ENCODE measurements around the gene GAN.
"Not testable (repeated sequence)": the region's sequence is repeated elsewhere in the genome, so short reads cannot be mapped to it uniquely, and the experiment has no call there.

The GAN gene

DNA sequence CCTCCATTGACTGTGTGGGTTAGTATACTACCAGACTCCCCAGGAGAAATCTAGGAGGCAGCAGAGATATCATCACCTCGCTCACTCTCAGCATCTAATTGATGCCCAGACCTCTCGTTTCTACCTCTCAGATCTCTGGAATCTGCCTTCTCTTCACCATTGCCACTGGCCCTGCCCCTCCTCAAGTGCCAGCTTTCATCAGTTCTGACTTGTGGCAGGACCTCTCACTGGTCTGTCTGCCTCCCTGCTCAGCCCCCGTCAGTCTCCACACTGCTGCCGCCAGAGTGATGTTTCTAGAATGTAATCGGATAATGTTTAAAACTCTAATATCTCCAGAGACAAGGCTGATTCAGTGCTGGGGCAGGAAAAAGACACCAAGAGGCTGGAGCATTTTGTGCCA, 15.2 kb downstream of the GAN start:
- TF ChIP-seq, protein P1, sequence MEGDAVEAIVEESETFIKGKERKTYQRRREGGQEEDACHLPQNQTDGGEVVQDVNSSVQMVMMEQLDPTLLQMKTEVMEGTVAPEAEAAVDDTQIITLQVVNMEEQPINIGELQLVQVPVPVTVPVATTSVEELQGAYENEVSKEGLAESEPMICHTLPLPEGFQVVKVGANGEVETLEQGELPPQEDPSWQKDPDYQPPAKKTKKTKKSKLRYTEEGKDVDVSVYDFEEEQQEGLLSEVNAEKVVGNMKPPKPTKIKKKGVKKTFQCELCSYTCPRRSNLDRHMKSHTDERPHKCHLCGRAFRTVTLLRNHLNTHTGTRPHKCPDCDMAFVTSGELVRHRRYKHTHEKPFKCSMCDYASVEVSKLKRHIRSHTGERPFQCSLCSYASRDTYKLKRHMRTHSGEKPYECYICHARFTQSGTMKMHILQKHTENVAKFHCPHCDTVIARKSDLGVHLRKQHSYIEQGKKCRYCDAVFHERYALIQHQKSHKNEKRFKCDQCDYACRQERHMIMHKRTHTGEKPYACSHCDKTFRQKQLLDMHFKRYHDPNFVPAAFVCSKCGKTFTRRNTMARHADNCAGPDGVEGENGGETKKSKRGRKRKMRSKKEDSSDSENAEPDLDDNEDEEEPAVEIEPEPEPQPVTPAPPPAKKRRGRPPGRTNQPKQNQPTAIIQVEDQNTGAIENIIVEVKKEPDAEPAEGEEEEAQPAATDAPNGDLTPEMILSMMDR (IDR thresholded peaks at IDR 0.05; ENCODE audit: low read depth, low read length) = no peak
- DNase-seq (ENCODE audit: extremely low read depth, low read depth) = no peak

DNA sequence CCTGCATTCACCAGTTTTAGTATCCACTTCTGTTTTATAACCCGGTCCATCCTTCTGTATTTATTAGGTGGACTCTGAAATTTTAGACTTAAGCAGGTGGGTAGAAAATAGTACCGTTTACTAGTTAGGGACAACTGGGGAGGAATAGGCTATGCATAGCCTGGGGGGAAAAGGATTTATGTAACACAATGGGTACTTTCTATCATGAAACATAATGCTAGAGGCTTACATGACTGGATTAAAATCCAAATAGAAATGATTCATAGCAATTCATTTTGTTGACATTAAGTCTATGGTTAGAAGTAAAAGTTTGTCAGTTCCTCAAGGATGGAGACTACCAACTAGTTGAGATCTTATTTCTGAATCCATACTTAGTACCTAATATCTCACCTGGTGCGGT, 18.6 kb downstream of the GAN start:
- no peak for DNase-seq (ENCODE audit: extremely low read depth, low read depth)
- TF ChIP-seq, protein P1 (IDR thresholded peaks at IDR 0.05; ENCODE audit: low read depth, low read length) = no peak

DNA sequence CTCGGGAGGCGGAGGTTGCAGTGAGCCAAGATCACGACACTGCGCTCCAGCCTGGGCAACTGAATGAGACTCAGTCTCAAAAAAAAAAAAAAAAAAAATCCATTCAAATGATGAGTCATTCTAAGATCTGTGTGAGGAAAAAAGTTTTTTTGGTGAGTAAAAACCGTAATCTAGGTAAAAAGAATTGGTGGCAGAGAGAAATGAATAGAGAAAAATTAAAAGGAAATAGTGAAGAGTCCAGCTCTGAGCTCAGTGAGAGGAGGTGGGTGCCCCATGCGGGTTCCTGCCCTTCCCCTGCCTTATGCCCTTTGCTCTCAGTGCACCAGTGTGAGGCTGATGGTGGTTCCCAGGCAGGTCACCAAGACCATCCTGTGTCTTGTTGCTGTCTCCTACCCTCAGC, 20.9 kb downstream of the GAN start:
- no peak for DNase-seq (ENCODE audit: extremely low read depth, low read depth)
- TF ChIP-seq, protein P1 (IDR thresholded peaks at IDR 0.05; ENCODE audit: low read depth, low read length) = no peak

DNA sequence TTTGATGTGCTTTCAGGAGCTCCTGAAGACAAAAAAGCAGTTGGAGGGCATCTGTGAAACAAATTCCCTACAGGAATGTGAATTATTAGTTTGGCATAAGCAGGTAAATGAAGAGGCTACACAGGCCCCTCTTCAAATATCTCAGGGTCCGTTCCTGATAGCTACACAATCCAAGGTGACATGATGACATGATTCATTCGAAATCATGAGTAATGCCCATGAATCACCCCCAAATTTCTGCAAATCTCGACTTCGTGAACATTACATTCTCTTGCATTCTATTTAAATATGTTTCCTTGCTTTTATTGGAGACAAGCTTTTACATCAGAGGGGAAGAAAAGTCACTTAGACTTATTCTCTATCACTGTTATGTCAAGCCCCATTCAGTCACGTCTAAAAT, 22.3 kb downstream of the GAN start:
- DNase-seq (ENCODE audit: extremely low read depth, low read depth) = no peak
- TF ChIP-seq, protein P1 (IDR thresholded peaks at IDR 0.05; ENCODE audit: low read depth, low read length) = no peak

DNA sequence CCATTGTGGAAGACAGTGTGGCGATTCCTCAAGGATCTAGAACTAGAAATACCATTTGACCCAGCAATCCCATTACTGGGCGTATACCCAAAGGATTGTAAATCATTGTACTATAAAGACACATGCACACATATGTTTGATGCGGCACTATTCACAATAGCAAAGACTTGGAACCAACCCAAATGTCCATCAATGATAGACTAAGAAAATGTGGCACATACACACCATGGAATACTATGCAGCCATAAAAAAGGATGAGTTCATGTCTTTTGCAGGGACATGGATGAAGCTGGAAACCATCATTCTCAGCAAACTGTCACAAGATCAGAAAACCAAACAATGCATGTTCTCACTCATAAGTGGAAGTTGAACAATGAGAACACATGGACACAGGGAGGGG, 30.4 kb downstream of the GAN start:
- not testable (repeated sequence) for DNase-seq (ENCODE audit: extremely low read depth, low read depth)

DNA sequence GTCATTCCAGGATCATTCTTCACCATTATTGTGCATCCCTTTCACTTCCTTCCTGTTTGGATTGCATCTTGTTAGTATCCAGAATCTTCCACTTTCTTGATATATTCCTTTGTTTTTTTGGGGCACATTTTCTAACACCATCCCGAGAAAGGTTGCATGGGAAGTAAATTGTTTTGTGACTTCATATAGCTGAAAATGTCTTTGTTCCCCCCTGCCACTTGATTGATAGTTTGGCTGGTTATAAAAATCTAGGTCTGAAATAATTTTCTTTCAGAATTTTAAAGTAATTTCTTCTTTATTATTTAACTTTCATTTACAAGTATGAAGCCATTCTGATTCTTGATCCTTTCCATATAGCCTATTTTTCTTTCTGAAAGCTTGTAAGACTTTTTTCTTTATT, 32.7 kb downstream of the GAN start:
- no peak for DNase-seq (ENCODE audit: extremely low read depth, low read depth)
- TF ChIP-seq, protein P1 (IDR thresholded peaks at IDR 0.05; ENCODE audit: low read depth, low read length) = no peak

DNA sequence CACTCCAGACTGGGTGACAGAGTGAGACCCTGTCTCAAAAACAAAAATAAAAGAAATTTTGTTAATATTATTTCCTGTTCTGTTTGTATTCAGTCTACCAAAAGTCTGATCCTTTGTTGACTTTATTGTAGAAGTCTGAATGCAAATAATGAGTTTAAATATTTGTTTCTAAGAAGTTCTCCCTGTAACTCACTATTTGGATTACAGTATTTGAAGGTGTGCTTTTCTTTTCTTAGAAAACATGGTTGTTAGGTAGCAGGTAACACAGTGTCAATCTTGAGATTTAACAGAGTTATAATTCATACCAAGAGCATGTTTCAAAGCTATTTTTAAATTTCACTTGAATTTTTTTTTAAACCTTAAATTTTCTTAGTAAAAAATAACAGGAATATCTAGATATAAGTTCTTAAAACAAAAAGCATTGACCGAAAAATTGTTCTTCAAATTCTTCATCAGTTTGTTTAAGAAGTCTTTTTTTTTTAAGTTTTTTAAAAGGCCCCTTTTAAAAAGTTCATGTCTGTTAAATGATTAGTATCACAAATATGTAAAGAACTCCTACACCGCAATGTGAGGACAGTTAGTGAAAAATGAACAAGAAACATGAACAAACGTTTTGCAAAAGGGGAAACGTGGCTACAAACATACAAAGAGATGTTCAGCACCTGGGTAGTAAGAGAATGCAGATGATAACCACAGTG, 35.0 kb downstream of the GAN start:
- DNase-seq (ENCODE audit: extremely low read depth, low read depth) = no peak
- TF ChIP-seq, protein P1 (IDR thresholded peaks at IDR 0.05; ENCODE audit: low read depth, low read length) = no peak

DNA sequence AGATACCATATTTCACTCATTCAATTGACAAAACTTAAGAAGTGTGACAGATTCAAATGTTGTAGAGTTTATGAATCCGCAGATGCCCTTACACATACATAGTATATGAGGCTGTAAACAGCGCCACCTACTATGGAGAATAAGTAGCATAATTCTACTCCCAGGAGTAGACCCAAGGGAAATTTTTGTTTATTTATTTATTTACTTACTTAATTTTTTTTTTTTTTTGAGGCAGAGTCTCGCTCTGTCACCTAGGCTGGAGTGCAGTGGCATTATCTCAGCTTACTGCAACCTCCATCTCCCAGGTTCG, 35.5 kb downstream of the GAN start:
- no peak for DNase-seq (ENCODE audit: extremely low read depth, low read depth)
- TF ChIP-seq, protein P1 (IDR thresholded peaks at IDR 0.05; ENCODE audit: low read depth, low read length) = no peak
